A673 (cell line): ENCODE data around the gene RGS9BP.

Experiments
- EZH2 ChIP-seq: fragments of 200-600 bp; sonication (generic); IDR thresholded peaks from 2 replicates; pipeline ENCODE4 v1.6.1; 2017; ENCODE audit warnings: borderline replicate concordance, low read depth, mild to moderate bottlenecking, mixed read lengths, antibody characterized with exemption, low read length; ENCODE audit not compliant: poor library complexity, severe bottlenecking
- TF ChIP-seq, protein P1 (sequence below): fragments of 300-800, 200-600 bp; sonication (generic); conservative IDR thresholded peaks from 2 replicates; pipeline ENCODE4 v1.5.1; 2017; ENCODE audit warnings: low read depth, mild to moderate bottlenecking, antibody characterized with exemption, low read length, moderate library complexity, mixed read lengths

DNA sequence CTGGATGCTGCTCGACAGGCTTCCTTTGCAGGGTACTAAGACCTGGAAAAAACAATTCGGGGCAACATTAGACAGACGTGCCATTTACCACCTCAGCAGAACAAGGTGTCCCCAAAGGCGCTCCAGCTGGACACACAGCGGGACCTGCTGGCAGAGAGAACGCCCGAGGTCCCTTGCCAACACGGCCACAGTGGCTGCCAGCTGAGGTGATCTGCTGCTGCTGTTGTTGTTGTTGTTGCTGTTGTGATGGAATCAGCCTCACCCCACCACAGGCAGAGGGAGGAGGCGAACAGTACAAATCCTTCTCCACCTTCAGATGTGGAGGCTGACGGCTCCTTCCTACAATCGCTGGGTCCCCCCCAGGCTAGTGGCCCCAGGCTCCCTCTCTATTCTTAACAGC lies 25.9 kb upstream of the RGS9BP start:
- TF ChIP-seq, protein P1, sequence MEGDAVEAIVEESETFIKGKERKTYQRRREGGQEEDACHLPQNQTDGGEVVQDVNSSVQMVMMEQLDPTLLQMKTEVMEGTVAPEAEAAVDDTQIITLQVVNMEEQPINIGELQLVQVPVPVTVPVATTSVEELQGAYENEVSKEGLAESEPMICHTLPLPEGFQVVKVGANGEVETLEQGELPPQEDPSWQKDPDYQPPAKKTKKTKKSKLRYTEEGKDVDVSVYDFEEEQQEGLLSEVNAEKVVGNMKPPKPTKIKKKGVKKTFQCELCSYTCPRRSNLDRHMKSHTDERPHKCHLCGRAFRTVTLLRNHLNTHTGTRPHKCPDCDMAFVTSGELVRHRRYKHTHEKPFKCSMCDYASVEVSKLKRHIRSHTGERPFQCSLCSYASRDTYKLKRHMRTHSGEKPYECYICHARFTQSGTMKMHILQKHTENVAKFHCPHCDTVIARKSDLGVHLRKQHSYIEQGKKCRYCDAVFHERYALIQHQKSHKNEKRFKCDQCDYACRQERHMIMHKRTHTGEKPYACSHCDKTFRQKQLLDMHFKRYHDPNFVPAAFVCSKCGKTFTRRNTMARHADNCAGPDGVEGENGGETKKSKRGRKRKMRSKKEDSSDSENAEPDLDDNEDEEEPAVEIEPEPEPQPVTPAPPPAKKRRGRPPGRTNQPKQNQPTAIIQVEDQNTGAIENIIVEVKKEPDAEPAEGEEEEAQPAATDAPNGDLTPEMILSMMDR, result no peak
- no peak for TF ChIP-seq EZH2
